ENCODE results near the gene CACNA1C. TPM values are rescaled to one million over a fixed set of nuclear protein-coding genes. Genes with fewer than 3 reads are reported as not detected.

CACNA1C gene
- total and polyA plus RNA-seq, 2 donors (not counting 1 experiment from before 2014, with no cell fraction given): 0.01 to 0.02 TPM

- no peak overlapping the region for H3K27ac ChIP-seq (ENCODE audit: low read length in 2 of 2)
- Mint-ChIP-seq H3K27me3 (peaks cover 5% of the 10 kb centered on the region), H3K9me3 (ENCODE audit: insufficient read depth) (peaks cover 7% of the 10 kb centered on the region), H3K4me3 (no peak overlapping the region), H3K4me1 (no peaks in the 10 kb centered on the region), H3K27ac (no peak overlapping the region)
- ATAC-seq (ENCODE audit: low read depth): no peak
- no peaks in the 10 kb centered on the region for H3K79me2 ChIP-seq (ENCODE audit: control insufficient read depth, insufficient read depth, low read length)
- no peak for DNase-seq
- no peaks in the 10 kb centered on the region for H3K9me3 ChIP-seq (ENCODE audit: control extremely low read depth in 1 of 3, control insufficient read depth in 2 of 3, insufficient read depth in 1 of 3, low read length in 2 of 3)
- ChIA-PET CTCF (no interaction called here), POLR2A (no interaction called here)
- H3K4me3 ChIP-seq (ENCODE audit: control extremely low read depth in 1 of 5, extremely low read depth in 1 of 5, insufficient read depth in 1 of 5, low read depth in 2 of 5, low read length in 4 of 5): no peak overlapping the region
- H3K9ac ChIP-seq (ENCODE audit: low read length): no peak overlapping the region
- H4K20me1 ChIP-seq (ENCODE audit: control insufficient read depth, insufficient read depth, low read length, poor library complexity, severe bottlenecking): no peaks in the 10 kb centered on the region
- 18% methylated on average over 2 of the region's 3 CpGs for WGBS (ENCODE audit: insufficient coverage)
- H3K4me2 ChIP-seq (replicated peaks; ENCODE audit: low read depth, low read length, poor library complexity, severe bottlenecking): no peak overlapping the region
- H2AFZ ChIP-seq (ENCODE audit: insufficient read depth, low read depth, low read length, poor library complexity, severe bottlenecking): no peak overlapping the region
- peaks cover 0 to 4% of the 10 kb centered on the region in 2 donors for H3K4me1 ChIP-seq (ENCODE audit: control insufficient read depth in 2 of 2, insufficient read depth in 2 of 2, low read length in 2 of 2)
- no peaks in the 10 kb centered on the region for H3K36me3 ChIP-seq (replicated peaks in 1 of 2; ENCODE audit: control extremely low read depth in 1 of 2, control insufficient read depth in 1 of 2, extremely low read depth in 1 of 2, insufficient read depth in 2 of 2, low read length in 1 of 2)
- intact Hi-C loops (cut with micrococcal nuclease): no loop called here
- H3K27me3 ChIP-seq (replicated peaks in 1 of 4; ENCODE audit: control extremely low read depth in 1 of 4, control insufficient read depth in 3 of 4, insufficient read depth in 4 of 4, low read length in 3 of 4): no peaks in the 10 kb centered on the region
- TF ChIP-seq EZH2 (IDR thresholded peaks at IDR 0.05; ENCODE audit: borderline replicate concordance, insufficient read depth, low read depth, low read length, poor library complexity, severe bottlenecking) (no peak), CTCF (IDR thresholded peaks at IDR 0.05) (no peak)
Observed at GRCh38 chr12:2306012-2306411, 253.2 kb downstream of the CACNA1C start.

- Mint-ChIP-seq H3K9me3 (ENCODE audit: insufficient read depth) (peaks cover 7% of the 10 kb centered on the region), H3K27me3 (no peaks in the 10 kb centered on the region), H3K4me1 (no peaks in the 10 kb centered on the region), H3K4me3 (no peak overlapping the region), H3K27ac (no peak overlapping the region)
- no peaks in the 10 kb centered on the region for H3K79me2 ChIP-seq (ENCODE audit: control insufficient read depth, insufficient read depth, low read length)
- H3K27me3 ChIP-seq (replicated peaks in 1 of 4; ENCODE audit: control extremely low read depth in 1 of 4, control insufficient read depth in 3 of 4, insufficient read depth in 4 of 4, low read length in 3 of 4): no peaks in the 10 kb centered on the region
- no peak overlapping the region for H3K9ac ChIP-seq (ENCODE audit: low read length)
- no peak overlapping the region for H3K27ac ChIP-seq (ENCODE audit: low read length in 2 of 2)
- ATAC-seq (ENCODE audit: low read depth) (no peak), DNase-seq (no peak)
- H4K20me1 ChIP-seq (ENCODE audit: control insufficient read depth, insufficient read depth, low read length, poor library complexity, severe bottlenecking): no peaks in the 10 kb centered on the region
- no peak overlapping the region for H3K4me3 ChIP-seq (ENCODE audit: control extremely low read depth in 1 of 5, extremely low read depth in 1 of 5, insufficient read depth in 1 of 5, low read depth in 2 of 5, low read length in 4 of 5)
- WGBS (ENCODE audit: insufficient coverage): 9% methylated on average over 4 of the region's 4 CpGs
- POLR2A ChIA-PET: no interaction called here
- intact Hi-C loops (cut with micrococcal nuclease): no loop called here
- H2AFZ ChIP-seq (ENCODE audit: insufficient read depth, low read depth, low read length, poor library complexity, severe bottlenecking): no peak overlapping the region
- H3K4me2 ChIP-seq (replicated peaks; ENCODE audit: low read depth, low read length, poor library complexity, severe bottlenecking): no peak overlapping the region
- CTCF ChIA-PET: no interaction called here
- peaks cover 0 to 4% of the 10 kb centered on the region in 2 donors for H3K4me1 ChIP-seq (ENCODE audit: control insufficient read depth in 2 of 2, insufficient read depth in 2 of 2, low read length in 2 of 2)
- TF ChIP-seq CTCF (IDR thresholded peaks at IDR 0.05) (no peak), EZH2 (IDR thresholded peaks at IDR 0.05; ENCODE audit: borderline replicate concordance, insufficient read depth, low read depth, low read length, poor library complexity, severe bottlenecking) (no peak)
- H3K9me3 ChIP-seq (ENCODE audit: control extremely low read depth in 1 of 3, control insufficient read depth in 2 of 3, insufficient read depth in 1 of 3, low read length in 2 of 3): no peaks in the 10 kb centered on the region
- H3K36me3 ChIP-seq (replicated peaks in 1 of 2; ENCODE audit: control extremely low read depth in 1 of 2, control insufficient read depth in 1 of 2, extremely low read depth in 1 of 2, insufficient read depth in 2 of 2, low read length in 1 of 2): no peaks in the 10 kb centered on the region
Observed at GRCh38 chr12:2306735-2307134, 253.9 kb downstream of the CACNA1C start.

All from B cell (primary cell).